ENCODE measurements around the gene GULP1. TPM values are rescaled to one million over a fixed set of nuclear protein-coding genes. Genes with fewer than 3 reads are reported as not detected.

GULP1 gene
- total and polyA plus RNA-seq, 10 of the 15 experiments (the other 5 are each of a cell fraction or from before 2014, with no cell fraction given), result 0.02 to 1.3 (median 0.15) TPM; not detected in 5

- TF ChIP-seq KDM1A (IDR thresholded peaks at IDR 0.05; ENCODE audit: borderline replicate concordance) (no peak), MXI1 (IDR thresholded peaks at IDR 0.05; ENCODE audit: low read depth, low read length) (no peak), MTA2 (IDR thresholded peaks at IDR 0.05; ENCODE audit: low read depth) (no peak), SIX5 (IDR thresholded peaks at IDR 0.05; ENCODE audit: low read depth, low read length, severe bottlenecking) (no peak), BMI1 (IDR thresholded peaks at IDR 0.05; ENCODE audit: borderline replicate concordance) (no peak), RELA (IDR thresholded peaks at IDR 0.05; ENCODE audit: borderline replicate concordance, partially characterized antibody) (no peak), CTCF (IDR thresholded peaks at IDR 0.05 in 2 of 3, conservative IDR thresholded peaks at IDR 0.05 in 1 of 3; ENCODE audit: control insufficient read depth in 2 of 3, extremely low read depth in 1 of 3, insufficient read depth in 1 of 3, low read depth in 3 of 3, low read length in 3 of 3) (no peak), SUZ12 (IDR thresholded peaks at IDR 0.05; ENCODE audit: unreplicated experiment) (no peak), SREBF2 (IDR thresholded peaks at IDR 0.05; ENCODE audit: low read length) (no peak), ZSCAN29 (IDR thresholded peaks at IDR 0.05) (no peak), SP1 (IDR thresholded peaks at IDR 0.05; ENCODE audit: low read depth, low read length) (no peak)
Measured at GRCh38 chr2:188406414-188406813, 114.7 kb downstream of the GULP1 start (continued).

GRCh38 chr2:188410504-188411235, 119.0 kb downstream of the GULP1 start:
- ChIA-PET SMC1A (ENCODE audit: uncharacterized antibody, unreplicated experiment) (interaction anchor here (1.0 kb wide), 1 partner anchor 19 kb away, joined by 3 read pairs; no protein-coding TSS in a partner anchor), POLR2A (no interaction called here), RAD21 (ENCODE audit: unreplicated experiment) (no interaction called here), CTCF (interaction anchor here (0.6 kb wide), 1 partner anchor 962 kb away, joined by 3 read pairs; no protein-coding TSS in a partner anchor)
- Histone ChIP-seq H3K4me2 (ENCODE audit: control insufficient read depth, insufficient read depth) (no peak overlapping the region), H3K9ac (ENCODE audit: control insufficient read depth, insufficient read depth, low read length) (no peak overlapping the region), H3K4me1 (ENCODE audit: control insufficient read depth, insufficient read depth, low read length) (no peaks in the 10 kb centered on the region), H2AFZ (ENCODE audit: control insufficient read depth, low read depth, low read length) (no peak overlapping the region), H4K20me1 (ENCODE audit: control insufficient read depth, insufficient read depth) (no peaks in the 10 kb centered on the region), H3K27me3 (replicated peaks in 1 of 2; ENCODE audit: control insufficient read depth in 2 of 2, insufficient read depth in 2 of 2, low read length in 1 of 2) (no peaks in the 10 kb centered on the region), H3K27ac (ENCODE audit: control insufficient read depth, insufficient read depth) (no peak overlapping the region), H3K79me2 (ENCODE audit: control insufficient read depth, insufficient read depth, low read length) (no peaks in the 10 kb centered on the region), H3K4me3 (no peak overlapping the region), H3K9me3 (replicated peaks; ENCODE audit: control insufficient read depth, insufficient read depth, low read length) (no peaks in the 10 kb centered on the region), H3K36me3 (ENCODE audit: control insufficient read depth in 2 of 2, insufficient read depth in 2 of 2, low read length in 1 of 2) (no peaks in the 10 kb centered on the region)
- 17% methylated on average over 5 of the region's 5 CpGs for WGBS (ENCODE audit: insufficient coverage, insufficient replicate concordance, low lambda C conversion rate, missing lambda C conversion rate)
- TF ChIP-seq MXI1 (IDR thresholded peaks at IDR 0.05; ENCODE audit: low read depth, low read length), result no peak
- TF ChIP-seq FOXM1 (IDR thresholded peaks at IDR 0.05; ENCODE audit: low read depth, low read length), result no peak
- no peak for TF ChIP-seq BCL3 (IDR thresholded peaks at IDR 0.05; ENCODE audit: borderline replicate concordance, insufficient read depth, low read depth, low read length, poor library complexity, severe bottlenecking)
- no peak for TF ChIP-seq REST (IDR thresholded peaks at IDR 0.05; ENCODE audit: low read depth, low read length)
- TF ChIP-seq STAT1 (conservative IDR thresholded peaks at IDR 0.05), result no peak
- no peak for DNase-seq (ENCODE audit: low read depth, low spot score)
- BruUV-seq (replicated peaks), result no TSS peak
- intact Hi-C loops (cut with micrococcal nuclease; ENCODE audit: unreplicated experiment), result no loop called here
- FAIRE-seq, result no peak
- ATAC-seq, result no peak
- in situ Hi-C loops (cut with MboI), result no loop called here
